Measurements from ENCODE around the gene ZNF839. TPM values are rescaled to one million over a fixed set of nuclear protein-coding genes. Genes with fewer than 3 reads are reported as not detected.
"Not testable (repeated sequence)": the region's sequence is repeated elsewhere in the genome, so short reads cannot be mapped to it uniquely, and the experiment has no call there.

The ZNF839 gene
- total RNA-seq, 2 donors from 2014 or later: 7.2 to 11.0 TPM

DNA sequence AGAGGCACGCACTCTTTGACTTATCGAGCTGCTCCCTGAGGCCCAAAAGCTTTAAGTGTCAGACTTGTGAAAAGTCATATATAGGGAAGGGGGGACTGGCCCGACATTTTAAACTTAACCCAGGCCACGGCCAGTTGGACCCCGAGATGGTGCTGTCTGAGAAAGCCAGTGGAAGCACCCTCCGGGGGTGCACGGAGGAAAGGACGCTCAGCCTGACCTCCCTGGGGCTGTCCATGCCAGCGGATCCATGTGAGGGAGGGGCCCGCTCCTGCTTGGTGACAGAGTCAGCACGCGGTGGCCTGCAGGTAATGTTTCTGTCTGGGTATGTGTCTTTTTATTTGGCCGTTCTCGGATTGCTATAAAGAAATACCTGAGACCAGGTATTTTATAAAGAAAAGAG lies 7.0 kb downstream of the ZNF839 start:
- intact Hi-C loops (cut with DNase I): no loop called here
- Histone ChIP-seq H3K9ac (ENCODE audit: low read depth in 2 of 2, low read length in 2 of 2) (no peak overlapping the region), H3K9me3 (no peaks in the 10 kb centered on the region), H3K27me3 (no peaks in the 10 kb centered on the region), H3K36me3 (no peaks in the 10 kb centered on the region), H3K4me1 (no peaks in the 10 kb centered on the region), H3K4me3 (no peak overlapping the region), H3K27ac (no peak overlapping the region)
- TF ChIP-seq, protein P1, sequence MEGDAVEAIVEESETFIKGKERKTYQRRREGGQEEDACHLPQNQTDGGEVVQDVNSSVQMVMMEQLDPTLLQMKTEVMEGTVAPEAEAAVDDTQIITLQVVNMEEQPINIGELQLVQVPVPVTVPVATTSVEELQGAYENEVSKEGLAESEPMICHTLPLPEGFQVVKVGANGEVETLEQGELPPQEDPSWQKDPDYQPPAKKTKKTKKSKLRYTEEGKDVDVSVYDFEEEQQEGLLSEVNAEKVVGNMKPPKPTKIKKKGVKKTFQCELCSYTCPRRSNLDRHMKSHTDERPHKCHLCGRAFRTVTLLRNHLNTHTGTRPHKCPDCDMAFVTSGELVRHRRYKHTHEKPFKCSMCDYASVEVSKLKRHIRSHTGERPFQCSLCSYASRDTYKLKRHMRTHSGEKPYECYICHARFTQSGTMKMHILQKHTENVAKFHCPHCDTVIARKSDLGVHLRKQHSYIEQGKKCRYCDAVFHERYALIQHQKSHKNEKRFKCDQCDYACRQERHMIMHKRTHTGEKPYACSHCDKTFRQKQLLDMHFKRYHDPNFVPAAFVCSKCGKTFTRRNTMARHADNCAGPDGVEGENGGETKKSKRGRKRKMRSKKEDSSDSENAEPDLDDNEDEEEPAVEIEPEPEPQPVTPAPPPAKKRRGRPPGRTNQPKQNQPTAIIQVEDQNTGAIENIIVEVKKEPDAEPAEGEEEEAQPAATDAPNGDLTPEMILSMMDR (IDR thresholded peaks at IDR 0.05): no peak
- DNase-seq: no peak

DNA sequence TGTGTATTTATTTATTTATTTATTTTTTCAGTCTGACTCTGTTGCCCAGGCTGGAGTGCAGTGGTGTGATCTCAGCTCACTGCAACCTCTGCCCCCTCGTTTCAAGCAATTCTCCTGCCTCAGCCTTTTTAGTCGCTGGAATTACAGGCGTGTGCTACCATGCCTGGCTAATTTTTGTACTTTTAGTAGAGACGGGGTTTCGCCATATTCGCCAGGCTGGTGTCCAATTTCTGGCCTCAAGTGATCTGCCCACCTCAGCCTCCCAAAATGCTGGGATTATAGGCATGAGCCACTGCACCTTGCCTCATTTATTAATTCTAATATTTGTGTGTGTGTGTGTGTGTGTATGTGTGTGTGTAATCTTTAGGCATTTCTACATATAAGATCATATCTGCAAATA lies 9.8 kb downstream of the ZNF839 start:
- intact Hi-C loops (cut with DNase I); H3K4me1 ChIP-seq; H3K27me3 ChIP-seq; H3K9me3 ChIP-seq; H3K27ac ChIP-seq; H3K4me3 ChIP-seq; H3K9ac ChIP-seq (ENCODE audit: low read depth in 2 of 2, low read length in 2 of 2); H3K36me3 ChIP-seq; DNase-seq: not testable (repeated sequence)

DNA sequence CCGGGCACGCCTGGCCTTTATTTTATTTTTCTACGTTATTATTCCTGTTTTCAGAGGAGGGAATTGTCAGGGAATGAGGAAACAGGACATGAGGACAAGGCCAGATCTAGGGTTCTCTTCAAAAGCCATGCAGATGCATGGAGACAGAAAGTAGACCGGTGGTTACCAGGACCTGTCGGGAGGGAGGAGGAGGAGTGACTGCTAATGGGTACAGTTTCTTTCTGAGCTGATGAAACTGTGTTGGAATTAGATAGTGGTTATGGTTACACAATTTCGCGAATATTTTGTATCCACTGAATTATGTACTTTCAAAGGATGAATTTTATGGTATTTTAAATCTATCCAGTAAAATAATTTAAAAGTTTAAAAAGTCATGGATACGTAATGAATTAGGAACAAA lies 11.3 kb downstream of the ZNF839 start:
- intact Hi-C loops (cut with DNase I): no loop called here
- no peak for DNase-seq
- Histone ChIP-seq H3K27me3 (no peaks in the 10 kb centered on the region), H3K36me3 (no peaks in the 10 kb centered on the region), H3K9me3 (no peaks in the 10 kb centered on the region), H3K4me1 (no peaks in the 10 kb centered on the region), H3K9ac (ENCODE audit: low read depth in 2 of 2, low read length in 2 of 2) (no peak overlapping the region), H3K27ac (no peak overlapping the region), H3K4me3 (no peak overlapping the region)
- TF ChIP-seq, protein P1 (IDR thresholded peaks at IDR 0.05): no peak

DNA sequence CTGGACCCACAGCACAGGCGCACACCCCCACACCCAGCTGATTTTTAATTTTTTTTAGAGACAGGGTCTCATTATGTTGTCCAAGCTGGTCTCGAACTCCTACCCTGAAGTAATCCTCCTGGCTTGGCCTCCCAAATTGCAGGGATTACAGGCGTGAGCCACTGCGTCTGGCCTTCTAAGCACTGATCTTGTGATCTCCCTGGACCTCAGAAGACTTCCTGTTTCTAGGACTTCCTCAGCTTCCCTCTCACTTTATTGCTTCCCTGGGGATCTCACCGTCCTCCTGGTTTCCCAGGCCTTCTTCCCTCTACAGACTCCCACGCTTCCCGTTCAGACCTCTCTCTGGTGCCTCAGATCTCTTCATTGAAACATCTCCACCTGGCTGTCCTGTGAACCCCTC lies 13.8 kb downstream of the ZNF839 start:
- no peak overlapping the region for H3K27ac ChIP-seq
- intact Hi-C loops (cut with DNase I): no loop called here
- H3K4me1 ChIP-seq: no peaks in the 10 kb centered on the region
- no peaks in the 10 kb centered on the region for H3K9me3 ChIP-seq
- no peak overlapping the region for H3K4me3 ChIP-seq
- no peak for DNase-seq
- TF ChIP-seq, protein P1 (IDR thresholded peaks at IDR 0.05): no peak
- H3K36me3 ChIP-seq: no peaks in the 10 kb centered on the region
- H3K27me3 ChIP-seq: no peaks in the 10 kb centered on the region
- H3K9ac ChIP-seq (ENCODE audit: low read depth in 2 of 2, low read length in 2 of 2): no peak overlapping the region

DNA sequence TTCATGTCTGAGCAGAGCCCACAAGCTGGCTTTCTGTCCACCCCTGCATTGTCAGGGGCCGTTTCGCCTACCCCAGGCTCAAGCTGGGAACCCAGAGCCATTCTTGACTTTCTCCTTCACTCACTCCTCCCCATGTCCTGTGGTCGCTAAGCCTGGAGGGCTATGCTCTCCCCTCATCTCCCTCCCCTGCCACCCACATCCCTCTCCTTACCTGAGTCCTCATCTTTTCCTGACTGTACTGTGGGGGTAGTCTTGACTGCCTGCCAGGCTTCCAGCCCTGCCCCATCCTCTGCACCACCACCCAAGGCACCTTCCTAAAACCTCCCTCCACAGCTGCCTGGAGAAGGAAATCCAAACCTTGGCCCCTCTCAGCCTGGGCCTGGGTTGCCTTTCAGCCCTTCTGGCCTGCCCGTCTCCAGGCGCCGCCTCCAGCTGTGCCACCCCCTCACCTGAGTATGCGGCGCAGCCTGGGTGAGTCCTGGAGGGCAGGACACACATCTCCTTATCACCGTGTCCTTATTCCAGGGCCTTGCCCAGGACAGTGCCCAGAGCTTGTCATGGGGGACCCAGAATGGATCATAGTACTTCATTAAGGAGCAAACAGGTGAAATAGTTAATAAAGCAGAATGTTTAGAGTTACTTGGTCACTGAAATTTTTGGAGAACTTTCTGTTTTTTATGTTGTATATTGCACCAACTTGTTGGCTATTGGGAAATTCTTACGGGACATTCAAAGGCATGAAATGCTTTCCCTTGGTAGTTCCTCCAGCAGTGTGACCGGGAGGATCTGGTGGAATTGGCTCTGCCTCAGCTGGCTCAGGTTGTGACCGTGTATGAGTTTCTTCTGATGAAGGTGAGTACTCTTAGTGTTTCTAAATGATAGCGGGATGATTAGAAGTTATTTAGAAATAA lies 14.5 kb downstream of the ZNF839 start:
- H3K4me3 ChIP-seq: no peak overlapping the region
- no peak for DNase-seq
- intact Hi-C loops (cut with DNase I): no loop called here
- TF ChIP-seq, protein P1 (IDR thresholded peaks at IDR 0.05): no peak
- H3K9ac ChIP-seq (ENCODE audit: low read depth in 2 of 2, low read length in 2 of 2): no peak overlapping the region
- H3K36me3 ChIP-seq: no peaks in the 10 kb centered on the region
- no peak overlapping the region for H3K27ac ChIP-seq
- no peaks in the 10 kb centered on the region for H3K9me3 ChIP-seq
- H3K27me3 ChIP-seq: no peaks in the 10 kb centered on the region
- H3K4me1 ChIP-seq: no peaks in the 10 kb centered on the region

DNA sequence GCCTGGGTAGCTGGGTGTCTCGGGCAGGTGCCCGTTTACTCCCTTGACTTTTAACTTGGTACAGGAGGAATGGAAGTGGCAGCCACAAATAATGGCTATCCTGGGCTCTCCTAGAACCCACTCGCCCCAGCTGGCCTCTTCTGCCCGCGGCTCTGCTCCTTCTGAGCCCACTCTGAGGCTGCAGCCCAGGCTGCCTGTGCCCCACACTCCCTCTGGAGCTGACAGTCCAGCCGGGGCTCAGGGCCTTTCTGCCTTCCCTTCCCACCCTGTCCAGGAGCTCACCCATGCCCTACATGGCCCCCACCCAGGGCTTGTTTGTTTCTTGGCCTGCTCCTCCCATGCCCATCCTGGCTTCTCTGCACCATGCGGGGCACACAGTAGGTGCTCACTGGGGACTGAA lies 15.6 kb downstream of the ZNF839 start:
- intact Hi-C loops (cut with DNase I): no loop called here
- Histone ChIP-seq H3K36me3 (no peaks in the 10 kb centered on the region), H3K4me1 (no peaks in the 10 kb centered on the region), H3K9ac (ENCODE audit: low read depth in 2 of 2, low read length in 2 of 2) (no peak overlapping the region), H3K27ac (no peak overlapping the region), H3K9me3 (no peaks in the 10 kb centered on the region), H3K27me3 (no peaks in the 10 kb centered on the region), H3K4me3 (no peak overlapping the region)
- DNase-seq: no peak
- TF ChIP-seq, protein P1 (IDR thresholded peaks at IDR 0.05): no peak

All from colonic mucosa (tissue), 4 donors.